HepG2 (cell line): ENCODE results near the gene TMPRSS7. TPM values are rescaled to one million over a fixed set of nuclear protein-coding genes. Genes with fewer than 3 reads are reported as not detected.

Source experiments
- CEBPG ChIP-seq: IDR thresholded peaks from 2 replicates; pipeline ENCODE4 v1.6.1; 2016
- E2F5 ChIP-seq: sonication (generic); formaldehyde crosslinking; conservative IDR thresholded peaks from 2 replicates; pipeline ENCODE4 v1.4.0; 2020; ENCODE audit warnings: missing genetic modification reagents
- ETS1 ChIP-seq: sonication (generic); formaldehyde crosslinking; IDR thresholded peaks from 2 replicates; pipeline ENCODE4 v1.4.0; 2020; ENCODE audit warnings: missing genetic modification reagents
- HDAC6 ChIP-seq: fragments of 200-600 bp; sonication (generic); IDR thresholded peaks from 2 replicates; pipeline ENCODE4 v1.7.0; 2017; ENCODE audit warnings: mild to moderate bottlenecking, antibody characterized with exemption, low read length, low read depth
- HNF4G ChIP-seq, 2 experiments: sonication (generic) in 1 of 2; formaldehyde crosslinking in 1 of 2; IDR thresholded peaks; 2 replicates each; pipeline versions ENCODE4 v1.4.0 to v1.6.1; 2011 to 2020; ENCODE audit warnings: borderline replicate concordance in 2 of 2, low read depth in 2 of 2, mild to moderate bottlenecking in 2 of 2, low read length in 1 of 2, missing genetic modification reagents in 1 of 2, moderate library complexity in 1 of 2
- KLF9 ChIP-seq: IDR thresholded peaks from 2 replicates; pipeline ENCODE4 v1.6.1; 2016; ENCODE audit warnings: low read depth
- MAZ ChIP-seq, 2 experiments: sonication (generic) in 1 of 2; formaldehyde crosslinking in 1 of 2; IDR thresholded peaks; 2 replicates each; pipeline versions ENCODE4 v1.5.0 to v1.6.1; 2012 to 2020; ENCODE audit warnings: low read depth in 2 of 2, mild to moderate bottlenecking in 2 of 2, borderline replicate concordance in 1 of 2, improper control_type of control experiment in 1 of 2, low read length in 1 of 2, missing genetic modification reagents in 1 of 2, moderate library complexity in 1 of 2
- MTF1 ChIP-seq: sonication (generic); formaldehyde crosslinking; IDR thresholded peaks from 2 replicates; pipeline ENCODE4 v1.5.0; 2020; ENCODE audit warnings: missing genetic modification reagents
- NFE2 ChIP-seq: sonication (generic); formaldehyde crosslinking; IDR thresholded peaks from 2 replicates; pipeline ENCODE4 v1.4.0; 2020; ENCODE audit warnings: missing genetic modification reagents
- NR1H2 ChIP-seq: sonication (generic); formaldehyde crosslinking; IDR thresholded peaks from 2 replicates; pipeline ENCODE4 v1.8.1; 2022; ENCODE audit warnings: low read depth, missing genetic modification reagents, borderline replicate concordance
- NR3C1 ChIP-seq: sonication (generic); formaldehyde crosslinking; IDR thresholded peaks from 2 replicates; pipeline ENCODE4 v1.4.0; 2020; ENCODE audit warnings: missing genetic modification reagents
- ONECUT2 ChIP-seq: sonication (generic); formaldehyde crosslinking; IDR thresholded peaks from 2 replicates; pipeline ENCODE4 v1.4.0; 2020; ENCODE audit warnings: missing genetic modification reagents
- PAX8 ChIP-seq: sonication (generic); formaldehyde crosslinking; IDR thresholded peaks from 2 replicates; pipeline ENCODE4 v1.8.0; 2022; ENCODE audit warnings: mild to moderate bottlenecking, missing genetic modification reagents, borderline replicate concordance
- PTBP1 ChIP-seq: fragments of 200-400 bp; formaldehyde crosslinking; IDR thresholded peaks from 2 replicates; pipeline ENCODE4 v1.6.1; 2018; ENCODE audit warnings: low read length, low read depth; ENCODE audit not compliant: poor library complexity, severe bottlenecking
- RFX1 ChIP-seq: fragments of 450-650 bp; IDR thresholded peaks from 2 replicates; pipeline ENCODE4 v1.6.1; 2017
- SAP130 ChIP-seq: IDR thresholded peaks from 2 replicates; pipeline ENCODE4 v1.6.1; 2016; ENCODE audit warnings: low read depth
- ZC3H13 ChIP-seq: sonication (generic); formaldehyde crosslinking; IDR thresholded peaks from 2 replicates; pipeline ENCODE4 v1.8.1; 2023; ENCODE audit warnings: mild to moderate bottlenecking, missing genetic modification reagents, moderate library complexity
- ZMAT3 ChIP-seq: sonication (generic); formaldehyde crosslinking; conservative IDR thresholded peaks from 2 replicates; pipeline ENCODE4 v1.7.0; 2021; ENCODE audit warnings: missing genetic modification reagents
- ZNF24 ChIP-seq: fragments of 450-650 bp; IDR thresholded peaks from 2 replicates; pipeline ENCODE4 v1.6.1; 2017; ENCODE audit warnings: antibody characterized with exemption, mild to moderate bottlenecking
- ZNF280B ChIP-seq: sonication (generic); formaldehyde crosslinking; IDR thresholded peaks from 2 replicates; pipeline ENCODE4 v1.5.0; 2020; ENCODE audit warnings: missing genetic modification reagents, mild to moderate bottlenecking, borderline replicate concordance
- ZNF281 ChIP-seq: sonication (generic); formaldehyde crosslinking; IDR thresholded peaks from 2 replicates; pipeline ENCODE4 v1.4.0; 2020; ENCODE audit warnings: missing genetic modification reagents, borderline replicate concordance
- ZNF501 ChIP-seq: sonication (generic); formaldehyde crosslinking; IDR thresholded peaks from 2 replicates; pipeline ENCODE4 v1.5.1; 2020; ENCODE audit warnings: mild to moderate bottlenecking, moderate library complexity, missing genetic modification reagents
- ZNF678 ChIP-seq: sonication (generic); formaldehyde crosslinking; IDR thresholded peaks from 2 replicates; pipeline ENCODE4 v1.4.0; 2020; ENCODE audit warnings: mild to moderate bottlenecking, missing genetic modification reagents
- ZNF850 ChIP-seq: sonication (generic); formaldehyde crosslinking; conservative IDR thresholded peaks from 2 replicates; pipeline ENCODE4 v1.9.0; 2021; ENCODE audit warnings: mild to moderate bottlenecking, missing genetic modification reagents
- polyA plus RNA-seq, 8 experiments: library from polyadenylated mRNA; depleted of rRNA in 3 of 8; stranded (reverse) in 7 of 8; unstranded in 1 of 8; fragments of >200 nt; fragmentation: Illumina TruSeq in 4 of 8; extraction: Trizol in 4 of 8; gene quantifications; 2 replicates each; pipeline versions ENCODE4 v1.2.1 to v1.2.3, GENCODE V29; 2011 to 2016; ENCODE audit warnings: low read depth in 4 of 8, missing spikeins in 1 of 8, mixed read lengths in 1 of 8; ENCODE audit not compliant: insufficient read depth in 1 of 8
- total RNA-seq, 5 experiments: library from RNA; depleted of rRNA; stranded (reverse); fragments of >200 nt; fragmentation: Illumina TruSeq; extraction: Trizol; gene quantifications; 2 replicates each; pipeline ENCODE4 v1.2.3, GENCODE V29; 2016; ENCODE audit warnings: low read depth in 1 of 5

TMPRSS7 gene
- total and polyA plus RNA-seq, 2 of the 13 experiments (the other 11 are each of a cell fraction or from before 2014, with no cell fraction given), result not detected

- TF ChIP-seq ZNF281 (CRISPR knock-in tag), result no peak
- TF ChIP-seq ZMAT3 (CRISPR knock-in tag), result no peak
- TF ChIP-seq HDAC6, result no peak
- no peak for TF ChIP-seq PTBP1
- no peak for TF ChIP-seq NR3C1
- TF ChIP-seq MAZ (IDR thresholded peaks at IDR 0.05; ENCODE audit: borderline replicate concordance, low read depth, low read length), result no peak
- TF ChIP-seq MAZ (CRISPR knock-in tag; IDR thresholded peaks at IDR 0.05; ENCODE audit: low read depth), result peak; percentile 81; the same call in 1 of the 2 replicates
- TF ChIP-seq ONECUT2, result no peak
- TF ChIP-seq ETS1 (CRISPR knock-in tag), result no peak
- TF ChIP-seq ZNF501 (CRISPR knock-in tag), result peak; percentile 81
- no peak for TF ChIP-seq RFX1
- no peak for TF ChIP-seq PAX8 (CRISPR knock-in tag)
- no peak for TF ChIP-seq NFE2 (CRISPR knock-in tag)
- no peak for TF ChIP-seq CEBPG
- TF ChIP-seq E2F5 (CRISPR knock-in tag), result peak; percentile 51; the same call in 1 of the 2 replicates
- peak; percentile 29; the same call in 1 of the 2 replicates for TF ChIP-seq ZNF678 (CRISPR knock-in tag)
- no peak for TF ChIP-seq HNF4G (IDR thresholded peaks at IDR 0.05; ENCODE audit: borderline replicate concordance, low read depth, low read length)
- TF ChIP-seq HNF4G (CRISPR knock-in tag; IDR thresholded peaks at IDR 0.05; ENCODE audit: borderline replicate concordance, low read depth), result no peak
- no peak for TF ChIP-seq KLF9 (CRISPR knock-in tag)
- TF ChIP-seq ZC3H13 (CRISPR knock-in tag), result 0 out of 2 replicates have a peak, but pooled peaks have one; percentile 35
- no peak; the same call in 1 of the 2 replicates for TF ChIP-seq MTF1 (CRISPR knock-in tag)
- TF ChIP-seq ZNF280B (CRISPR knock-in tag), result peak; percentile 64; the same call in 1 of the 2 replicates
- TF ChIP-seq SAP130 (CRISPR knock-in tag), result peak; percentile 63
- TF ChIP-seq NR1H2, result peak; percentile 43; the same call in 1 of the 2 replicates
- no peak for TF ChIP-seq ZNF850
- no peak for TF ChIP-seq ZNF24
These were observed 51.7 kb downstream of the TMPRSS7 start, which contains the start of gene C3orf52 (continued) for GRCh38 chr3:112086076-112086854.
